Hematopoietic multipotent progenitor cell treated with erythropoietin and hydrocortisone succinate and interleukin-3 and kit ligand, for 8 days (in vitro differentiated cells): ENCODE data around the gene ILDR2.
A peak's percentile ranks its signal among the peaks of the same experiment; 100 is the strongest.

Source experiments
- DNase-seq: peaks from one replicate; pipeline ENCODE4 v3.0.0-alpha.2; 2015

ILDR2 gene

DNA sequence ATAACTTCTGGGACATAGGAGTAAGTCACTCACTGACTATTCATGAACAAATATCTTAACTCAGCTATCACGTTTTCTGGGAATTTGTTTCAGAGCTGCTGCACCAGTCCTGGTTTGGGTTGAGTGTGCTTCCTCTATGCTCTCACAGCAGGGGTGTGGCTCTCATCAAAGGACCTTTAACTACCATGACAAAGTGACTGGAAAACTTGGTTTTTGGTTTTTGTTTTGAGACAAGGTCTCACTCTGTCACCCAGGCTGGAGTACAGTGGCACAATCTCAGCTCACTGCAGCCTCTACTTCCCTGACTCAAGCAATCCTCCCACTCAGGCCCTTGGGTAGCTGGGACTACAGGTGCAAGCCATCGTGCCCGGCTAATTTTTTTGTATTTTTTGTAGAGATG is 4.1 kb downstream of the ILDR2 start:
- DNase-seq, result no peak

DNA sequence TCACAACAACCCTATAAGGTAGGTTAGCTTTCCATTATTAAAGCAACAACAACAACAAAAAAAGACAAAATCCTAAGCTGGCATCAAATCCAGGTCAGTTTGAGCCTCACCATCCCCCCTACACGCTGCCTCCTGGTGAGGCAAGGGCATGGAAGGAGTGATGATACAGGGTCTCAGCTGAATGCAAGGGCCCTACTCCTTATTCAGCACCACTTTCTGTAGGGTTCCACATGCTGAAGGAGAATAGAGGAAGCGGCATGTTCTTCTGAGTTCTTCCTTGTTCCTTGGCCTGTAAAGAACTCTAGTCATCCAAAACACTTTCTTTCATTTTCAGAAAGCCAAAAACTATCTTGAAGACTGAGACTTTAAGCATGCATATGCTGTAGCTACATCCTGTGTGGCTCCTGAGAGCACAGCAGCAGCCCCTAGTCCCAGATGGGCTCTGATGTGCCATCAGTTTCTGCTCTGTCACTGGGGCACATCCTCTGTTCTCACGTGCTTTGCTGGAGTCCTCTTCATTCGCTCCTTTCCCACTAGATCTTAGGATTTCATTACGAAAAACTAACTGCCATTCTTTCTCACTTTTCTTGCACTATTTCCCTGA is 6.2 kb downstream of the ILDR2 start:
- DNase-seq, result no peak

DNA sequence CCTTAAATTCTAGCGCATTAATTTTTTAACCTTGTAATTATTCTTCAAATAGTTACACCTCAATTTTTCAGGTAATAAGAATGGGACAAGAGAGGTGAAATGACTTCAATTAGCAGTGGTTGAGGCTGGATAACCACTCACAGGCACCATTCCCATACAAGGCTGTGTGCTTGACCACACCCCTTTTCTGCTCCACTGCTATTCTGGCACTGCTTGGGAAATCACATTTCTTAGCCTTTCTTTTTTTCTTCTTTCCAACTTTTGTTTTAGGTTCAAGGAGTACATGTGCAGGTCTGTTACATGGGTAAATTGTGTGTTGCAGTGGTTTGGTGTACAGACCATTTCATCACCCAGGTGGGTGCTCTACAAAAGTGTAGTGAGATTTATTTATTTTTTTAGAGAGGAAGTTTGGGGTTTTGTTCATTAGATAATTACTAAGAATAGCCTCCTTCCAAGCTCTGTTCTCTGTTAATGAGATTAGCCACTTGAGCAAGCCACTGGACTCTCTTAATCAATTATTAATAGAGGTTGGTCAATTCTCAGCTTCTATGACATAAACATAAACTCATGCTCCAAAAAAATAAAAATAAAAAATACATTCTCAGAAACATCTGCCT is 14.4 kb downstream of the ILDR2 start:
- DNase-seq, result no peak

DNA sequence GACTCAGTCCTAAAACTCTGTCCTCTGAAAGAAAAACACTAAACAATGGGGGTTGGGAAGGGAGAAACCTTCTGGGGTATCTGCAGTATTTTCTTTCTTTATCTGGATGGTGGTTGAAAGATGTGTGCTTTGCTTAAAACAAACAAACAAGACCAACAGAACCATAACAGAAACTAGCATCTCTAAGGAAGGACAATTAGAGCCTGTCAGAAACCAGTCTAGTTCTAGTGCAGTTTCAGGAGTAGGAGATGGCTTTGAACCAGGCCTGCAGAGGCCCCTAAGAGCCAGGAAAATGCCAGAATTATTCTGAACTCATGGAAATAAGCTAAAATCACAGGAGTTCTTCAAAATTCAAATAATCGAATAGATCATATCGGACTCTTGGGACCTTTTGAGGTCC is 18.5 kb downstream of the ILDR2 start:
- DNase-seq, result no peak

DNA sequence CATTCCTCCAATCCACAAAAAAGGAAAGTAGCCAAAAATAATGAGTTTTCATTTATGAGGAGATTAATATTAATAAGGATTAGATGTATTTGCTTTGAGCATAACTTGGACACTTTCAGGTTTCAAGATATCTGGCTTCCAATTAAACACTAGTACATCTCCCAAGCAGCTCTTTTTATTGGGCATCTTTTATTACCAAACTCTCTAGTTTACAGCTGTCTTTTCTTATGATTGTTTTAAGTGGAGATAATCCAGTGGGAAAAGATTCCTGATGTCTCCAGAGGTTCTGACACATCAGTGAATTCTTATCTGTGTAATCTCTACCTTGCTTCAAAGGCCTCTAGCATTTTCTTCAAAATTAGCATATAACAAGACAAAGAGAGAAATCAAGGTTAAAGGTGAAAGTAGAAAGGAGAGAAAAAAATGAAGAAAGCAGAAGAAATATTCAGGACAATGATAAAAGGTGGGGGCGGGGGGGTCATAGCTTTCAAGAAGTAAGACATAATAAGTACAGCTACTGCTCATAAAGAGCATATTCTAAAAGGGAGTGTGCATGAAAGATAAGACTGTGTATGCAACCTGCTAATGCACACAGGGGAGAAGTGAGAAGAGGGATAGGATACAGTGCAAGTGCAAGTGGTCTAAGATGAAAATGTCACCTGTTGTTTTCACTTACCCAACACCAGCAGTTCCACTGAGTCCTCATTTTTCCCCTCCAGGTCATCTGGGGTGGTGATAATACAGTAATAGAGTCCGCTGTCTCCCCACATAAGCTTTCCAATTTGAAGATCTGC is 19.1 kb downstream of the ILDR2 start:
- DNase-seq, result peak; percentile 15

DNA sequence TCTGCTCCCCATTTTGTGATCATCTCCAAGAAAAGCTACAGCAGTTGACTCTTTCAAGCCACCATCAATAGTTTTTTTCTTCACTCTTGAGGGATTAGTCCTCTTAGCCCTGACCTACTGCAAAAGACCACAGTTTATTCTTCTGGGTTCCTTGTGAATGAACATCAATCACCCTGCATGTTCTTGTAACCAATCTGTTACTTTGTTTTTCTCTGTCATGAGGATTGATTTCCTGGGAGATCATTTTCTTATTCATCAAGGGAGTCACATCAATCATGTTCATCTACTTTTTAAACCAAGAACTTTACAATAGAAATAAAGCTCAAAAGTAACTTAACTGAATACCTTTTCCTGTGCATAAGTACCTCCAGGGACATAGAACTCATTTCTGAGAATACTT is 21.8 kb downstream of the ILDR2 start:
- DNase-seq, result no peak

DNA sequence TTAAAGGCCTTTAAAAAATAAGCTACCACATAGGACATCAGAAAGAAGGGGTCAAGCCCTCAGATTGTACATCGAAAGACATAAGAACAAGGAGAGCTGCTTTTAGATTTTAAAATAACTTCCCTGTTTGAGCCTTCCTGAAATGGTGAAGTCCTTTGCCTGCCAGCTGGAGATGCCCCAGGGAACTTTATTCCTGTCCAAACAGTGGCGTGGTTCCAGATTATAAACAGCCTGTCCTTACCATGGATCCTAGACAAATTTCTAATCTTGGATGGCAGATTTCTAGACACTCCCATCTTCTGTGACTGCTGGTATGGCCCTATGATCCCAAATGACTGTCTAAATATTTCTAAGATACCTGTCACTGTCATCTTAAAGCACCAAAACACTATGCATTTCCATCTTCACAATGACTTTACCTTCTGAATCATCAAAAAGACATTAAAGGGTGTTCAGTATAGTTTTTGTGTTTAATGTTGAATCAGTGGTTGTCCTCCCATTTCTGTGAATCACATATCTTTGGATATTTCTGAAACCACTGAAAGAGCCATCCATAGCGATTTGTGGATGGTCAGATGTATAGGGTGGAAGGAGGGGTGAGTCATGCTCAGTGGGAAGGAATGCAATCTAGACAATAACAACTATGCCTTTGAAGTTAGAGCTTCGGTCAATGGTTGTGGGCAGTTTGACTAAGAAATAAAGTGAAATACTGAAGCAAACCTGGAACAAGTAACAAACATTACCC is 23.2 kb downstream of the ILDR2 start:
- DNase-seq, result no peak

DNA sequence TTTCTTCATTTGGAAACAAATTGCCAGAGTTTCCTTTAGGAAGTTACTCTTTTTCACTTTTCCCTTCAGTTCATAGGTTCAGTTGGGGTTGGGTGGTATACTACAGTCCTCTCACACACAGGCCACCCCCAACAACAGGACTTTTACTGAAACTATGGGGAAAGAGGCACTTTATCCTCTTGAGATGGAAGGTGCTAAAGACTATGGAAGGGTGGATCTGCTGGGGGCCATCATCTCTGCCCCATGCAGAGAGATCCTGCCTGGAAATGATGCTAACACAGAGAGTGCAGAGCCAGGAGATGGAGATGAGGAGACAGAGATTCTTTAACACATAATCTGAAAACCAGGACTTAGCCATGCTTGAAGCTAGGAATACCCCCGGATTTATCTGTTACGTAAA is 24.3 kb downstream of the ILDR2 start:
- DNase-seq, result no peak

DNA sequence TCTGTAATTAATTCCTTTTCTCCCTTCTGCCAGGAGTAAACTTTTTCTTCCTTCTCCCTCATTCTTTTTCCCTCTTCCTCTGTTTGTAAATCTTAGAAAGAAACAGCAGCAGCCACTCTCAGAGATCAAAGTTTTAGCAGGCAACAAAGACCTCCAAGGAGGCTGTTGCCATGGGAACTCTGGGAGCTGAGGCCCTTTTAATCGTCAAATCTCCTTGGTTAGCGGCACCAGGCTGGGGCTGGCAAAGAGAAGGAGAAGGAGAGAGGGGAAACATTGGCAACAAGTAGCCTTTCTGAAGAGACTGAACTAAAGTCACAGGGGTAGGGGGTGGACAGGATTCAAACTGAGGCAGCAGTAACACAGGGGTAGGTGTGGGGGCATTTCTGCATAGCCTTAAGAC is 25.2 kb downstream of the ILDR2 start:
- DNase-seq, result no peak

DNA sequence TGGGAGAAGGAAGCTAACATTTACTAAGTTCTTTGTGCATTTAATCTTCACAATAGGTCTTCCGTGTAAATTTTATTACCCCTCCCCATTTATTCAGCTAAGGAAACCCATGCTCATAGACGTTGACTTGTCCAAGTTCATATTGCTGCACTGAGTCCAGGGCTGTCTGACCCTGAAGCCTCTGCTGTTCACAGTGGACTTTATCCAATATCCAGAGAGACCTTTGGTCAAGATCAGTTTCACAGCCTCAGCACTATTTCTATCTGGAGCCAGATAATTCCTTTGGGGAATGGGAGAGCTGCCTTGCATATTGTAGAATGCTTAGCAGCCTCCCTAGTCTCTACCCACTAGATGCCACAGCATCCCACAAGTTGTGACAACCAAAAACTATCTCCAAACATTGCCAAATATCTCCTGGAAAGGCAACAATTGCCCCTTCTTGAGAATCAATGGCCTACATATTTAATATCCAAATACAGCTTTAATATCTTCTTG is 26.4 kb downstream of the ILDR2 start:
- no peak for DNase-seq

DNA sequence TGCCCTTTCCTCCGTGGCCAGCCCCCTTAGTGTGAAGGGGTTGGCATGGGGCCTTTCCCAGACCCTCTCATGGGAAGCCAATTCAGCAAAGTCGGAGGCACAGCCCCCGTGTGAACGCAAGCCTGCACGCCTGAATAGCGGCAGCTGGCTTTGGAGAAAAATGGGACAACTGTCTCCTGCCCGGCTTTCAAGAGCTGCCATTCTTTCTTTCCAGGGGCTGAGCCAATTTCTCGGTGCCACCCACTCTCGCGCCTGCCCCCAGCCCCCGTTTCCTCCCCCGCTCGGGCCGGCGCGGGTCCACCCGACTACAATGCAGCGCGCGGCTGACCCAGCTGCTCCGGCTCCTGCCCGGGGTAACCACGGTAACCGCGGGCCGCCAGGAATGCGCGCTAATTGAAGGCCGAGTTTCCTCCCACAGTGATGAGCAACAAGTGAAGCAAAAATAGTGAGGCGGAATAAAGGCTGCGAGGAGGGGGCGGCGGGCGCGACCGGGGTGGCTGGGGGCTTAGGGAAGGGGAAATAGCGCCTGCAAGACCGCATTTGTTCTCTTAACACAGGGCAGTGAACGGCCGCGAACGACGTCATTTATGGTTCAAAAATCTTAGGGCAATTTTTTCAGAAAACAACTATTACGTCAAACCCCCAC is 27.8 kb downstream of the ILDR2 start:
- no peak for DNase-seq

DNA sequence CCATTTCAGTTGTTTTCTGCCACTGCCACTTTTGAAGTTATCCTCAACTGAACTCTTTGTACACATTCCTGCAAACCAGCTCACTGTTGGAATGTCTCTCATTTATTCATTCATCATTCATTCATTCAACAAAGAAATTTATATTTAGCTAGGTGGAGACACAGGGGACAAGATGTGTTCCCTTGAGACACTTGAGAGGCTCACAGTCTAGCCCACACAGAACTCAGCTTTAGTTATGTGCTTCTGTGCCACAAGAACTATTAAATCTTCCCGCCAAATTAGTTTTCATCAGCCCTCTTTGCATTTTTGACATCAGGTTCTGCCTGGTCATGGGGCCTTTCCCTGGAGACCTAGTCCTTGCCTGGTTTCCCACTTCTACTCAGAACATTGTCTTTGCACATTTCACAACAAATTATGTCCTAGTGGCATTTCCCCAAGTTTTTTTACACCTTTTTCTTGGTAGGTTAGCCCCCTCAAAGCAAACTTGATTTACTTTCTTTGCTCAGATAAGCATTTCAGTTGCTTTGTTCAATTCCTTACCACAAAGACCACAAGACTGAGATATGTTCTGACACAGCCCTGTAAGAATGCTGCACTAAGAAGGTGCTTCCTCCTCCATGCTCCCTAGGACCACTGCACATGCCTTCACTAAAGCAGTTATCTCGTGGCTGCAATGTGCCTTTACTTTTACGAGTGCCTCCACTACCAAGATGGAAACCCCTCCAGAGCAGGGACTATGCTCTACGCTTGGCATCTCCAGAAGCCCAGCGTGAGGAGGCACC is 31.0 kb downstream of the ILDR2 start:
- peak; percentile 24 for DNase-seq

DNA sequence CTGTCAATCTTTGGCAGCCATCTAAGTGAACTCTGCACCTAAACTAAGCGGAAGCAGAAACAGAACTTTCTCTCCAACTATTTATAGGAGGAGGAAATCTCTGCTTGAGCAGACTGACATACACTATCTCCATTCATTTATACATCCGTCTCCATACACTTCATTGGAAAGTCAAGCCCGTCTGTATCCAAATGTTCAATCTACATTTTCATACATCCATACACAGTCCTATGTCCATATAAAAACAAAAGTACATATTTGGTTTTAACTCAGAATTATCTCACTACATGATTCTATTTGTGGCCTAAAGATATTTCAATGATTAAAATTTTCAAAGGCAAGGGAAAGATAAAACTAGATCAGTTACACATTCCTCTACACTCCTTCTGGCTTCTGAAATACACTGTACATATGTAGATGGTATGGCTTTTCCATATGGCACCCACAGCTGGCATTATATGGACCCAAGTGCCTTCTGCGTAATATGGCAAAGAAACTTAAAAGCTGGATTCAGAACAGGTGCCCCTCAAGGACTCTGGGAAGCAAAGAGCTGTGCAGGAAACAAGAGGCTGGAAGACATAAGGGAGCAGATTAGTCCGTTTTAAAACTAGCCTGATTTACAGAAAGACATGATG is 35.5 kb downstream of the ILDR2 start:
- DNase-seq, result no peak

DNA sequence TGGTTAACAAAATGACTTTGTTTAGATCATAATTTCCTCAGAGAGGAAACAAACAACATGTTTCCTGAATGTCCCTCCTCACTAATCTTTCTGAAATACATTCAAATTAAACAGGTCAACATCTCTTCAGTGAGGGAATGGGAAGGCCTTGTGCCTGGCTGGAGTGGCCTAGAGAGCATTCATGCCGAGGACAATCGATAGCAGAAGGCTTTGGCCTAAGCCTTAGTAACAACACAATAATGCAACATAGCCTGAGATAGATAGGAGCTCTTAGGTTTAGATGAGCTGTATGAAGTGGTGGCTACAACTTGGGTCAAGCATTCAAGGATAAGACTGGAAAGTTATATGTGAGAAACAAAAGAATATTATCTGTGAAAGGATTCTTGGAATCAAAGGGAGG is 37.4 kb downstream of the ILDR2 start:
- no peak for DNase-seq

DNA sequence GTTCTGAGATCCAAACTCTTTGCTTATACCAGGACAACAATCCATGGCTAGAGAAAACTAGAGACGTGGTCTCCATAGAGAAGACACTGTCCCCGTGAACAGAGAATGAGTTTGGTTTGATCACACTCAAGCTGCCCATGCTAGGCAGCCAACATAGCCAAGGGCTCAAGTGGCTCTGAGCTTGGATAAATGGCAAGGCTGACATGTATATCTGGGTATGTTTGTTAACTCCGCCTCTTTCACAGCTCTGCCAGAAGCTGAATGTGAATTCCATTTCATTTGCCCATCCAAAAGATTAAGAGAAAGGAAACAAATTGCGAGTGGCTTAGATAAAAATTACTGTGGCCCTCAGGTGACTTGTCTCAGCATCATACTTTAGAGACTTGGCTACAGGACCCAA is 38.0 kb downstream of the ILDR2 start:
- no peak for DNase-seq

DNA sequence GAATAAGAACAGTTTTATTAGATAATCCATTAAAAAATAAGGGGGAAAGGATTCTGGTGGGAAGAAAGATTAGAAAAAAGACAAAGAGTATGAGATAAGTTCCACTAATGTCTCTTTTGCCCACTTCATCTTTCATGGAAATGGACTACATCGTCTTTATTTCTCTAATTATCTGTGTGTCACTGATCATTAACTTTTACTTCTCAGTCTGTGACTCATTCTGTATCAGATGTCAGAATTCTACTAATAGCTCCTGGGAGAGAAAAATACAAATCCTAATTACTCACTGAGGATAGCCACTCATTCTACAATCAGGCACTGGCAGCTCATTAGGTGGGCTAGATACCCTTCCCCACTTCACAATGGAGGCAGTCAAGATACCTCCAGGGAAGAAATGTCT is 41.7 kb downstream of the ILDR2 start:
- no peak for DNase-seq

DNA sequence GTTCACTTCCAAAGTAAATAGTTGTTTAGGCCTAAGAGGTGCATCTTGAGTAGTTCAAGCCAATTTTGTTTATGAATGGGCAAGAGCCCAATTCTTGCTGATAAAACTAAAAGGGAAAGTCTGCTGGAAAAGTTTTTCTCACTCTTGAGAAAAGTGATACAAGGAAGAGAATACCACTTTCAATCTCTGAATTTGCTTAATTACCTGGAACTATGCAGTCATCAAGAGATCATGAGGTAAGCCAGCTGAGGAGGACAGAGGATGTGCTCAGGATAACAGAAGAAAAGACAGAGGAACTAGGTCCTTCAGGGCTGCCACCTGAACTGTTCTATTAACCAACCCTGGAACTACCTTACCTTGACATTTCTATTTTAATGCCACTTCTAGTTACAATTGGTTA is 42.2 kb downstream of the ILDR2 start:
- no peak for DNase-seq

DNA sequence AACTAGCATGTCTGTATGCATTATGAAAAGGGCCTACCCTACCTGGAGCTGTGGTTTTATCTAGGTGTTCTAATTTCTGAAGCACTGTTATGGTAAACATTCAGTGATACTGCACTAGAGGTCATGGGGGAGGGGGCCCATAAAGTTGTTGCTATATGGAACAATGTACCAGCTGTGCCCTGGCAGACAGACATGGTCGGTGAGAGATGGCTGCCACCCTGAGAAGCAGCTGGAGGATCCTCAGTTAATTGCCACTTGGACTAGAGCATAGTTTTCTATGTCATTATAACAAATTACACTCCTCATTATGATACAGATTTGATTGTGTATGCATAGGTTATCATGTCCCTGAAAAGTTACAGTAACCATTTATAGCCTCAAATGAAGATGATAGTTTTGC is 45.4 kb downstream of the ILDR2 start:
- DNase-seq, result no peak

DNA sequence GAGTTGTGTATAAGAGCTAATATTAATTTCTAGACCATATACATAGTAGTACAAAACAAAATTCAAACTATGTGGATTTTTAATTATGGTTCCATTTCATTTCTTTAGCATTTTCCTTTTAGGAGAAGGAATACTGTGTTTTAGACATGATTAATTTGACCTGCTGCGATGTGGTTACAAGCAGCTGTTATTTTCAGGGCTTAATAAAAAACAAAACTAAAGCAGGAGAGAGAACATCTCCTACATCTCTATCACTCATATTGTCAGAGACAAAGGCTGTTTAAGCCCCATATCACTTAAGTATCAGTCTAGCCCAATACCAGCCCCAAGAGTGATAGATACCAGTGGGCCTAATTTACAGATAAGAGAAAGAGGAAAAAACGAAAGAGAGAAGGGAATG is 47.6 kb downstream of the ILDR2 start:
- DNase-seq, result no peak

DNA sequence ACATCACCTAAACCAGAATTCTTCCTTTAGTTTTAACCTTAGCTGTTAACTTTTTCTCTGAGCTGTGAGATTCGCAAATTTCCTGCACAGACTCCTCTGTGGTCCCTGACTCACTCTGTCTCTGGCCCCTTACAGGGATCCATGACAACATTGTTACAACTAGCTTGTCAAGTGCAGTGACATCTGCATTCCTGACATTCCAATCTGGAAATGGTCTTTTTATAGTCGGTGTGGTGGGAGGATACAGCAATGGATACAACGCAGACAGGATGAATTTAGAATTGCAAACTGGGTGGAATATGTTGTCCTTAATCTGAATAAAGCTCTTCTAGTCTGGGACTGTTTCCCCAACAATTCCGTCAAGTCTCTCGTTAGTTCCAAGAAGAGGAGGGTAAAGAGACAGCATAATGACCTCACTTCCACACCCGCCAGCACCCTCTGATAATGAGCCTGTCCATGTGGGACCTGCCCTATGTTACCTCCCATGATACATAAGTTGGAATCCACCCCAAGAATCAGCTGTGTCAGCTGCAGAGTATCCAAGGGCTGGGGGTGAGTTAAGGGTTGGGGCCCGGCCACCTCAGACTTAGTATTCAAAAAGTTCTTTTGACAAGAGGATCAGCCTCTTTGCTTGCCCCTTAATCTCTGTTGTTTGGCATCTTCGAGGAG is 49.4 kb downstream of the ILDR2 start:
- no peak for DNase-seq
